ENCODE data around the gene BEX3. TPM values are rescaled to one million over a fixed set of nuclear protein-coding genes. Genes with fewer than 3 reads are reported as not detected.
A peak's percentile ranks its signal among the peaks of the same experiment; 100 is the strongest.
"Not testable (repeated sequence)": the region's sequence is repeated elsewhere in the genome, so short reads cannot be mapped to it uniquely, and the experiment has no call there.

Gene BEX3
- polyA plus RNA-seq (ENCODE audit: insufficient read length in 4 of 4): 100 to 1,000 TPM; 494 to 583 (median 538) TPM

GRCh38 chrX:103376118-103376978 lies at the start of gene BEX3:
BEX3 (plus strand) TSS chrX:103376538; CDS start chrX:103377522, 984 bp downstream.
- DNase-seq (ENCODE audit: low read depth in 4 of 4, low spot score in 2 of 4): peak in 3 of 4 donors; percentile 37 to 60 (median 49)

DNA sequence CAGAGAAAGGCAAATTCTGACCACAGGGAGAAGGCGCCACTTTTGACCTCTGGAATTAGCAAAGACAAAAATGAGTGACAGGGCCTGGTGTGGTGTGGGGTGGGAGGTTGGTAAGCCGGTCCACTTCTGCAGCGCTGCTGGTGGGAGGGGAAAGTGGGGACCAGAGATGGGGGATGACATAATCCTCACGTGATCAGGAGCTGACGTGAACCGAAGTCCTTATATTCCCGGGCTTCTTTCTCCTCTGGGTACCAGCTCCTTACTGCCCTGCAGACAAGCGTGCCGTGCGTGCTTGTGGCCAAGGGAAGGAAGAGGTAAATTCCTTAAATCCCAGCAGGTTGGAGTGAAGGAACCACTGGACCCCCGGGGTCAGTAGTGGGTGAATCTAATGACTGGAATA lies 46.3 kb upstream of the BEX3 start, which contains the start of gene TCEAL7:
TSS of gene TCEAL7 (plus strand) at position 249 of the 400 bp plus-strand sequence. CDS start 1,165 bp downstream, outside the sequence.
- no peak for DNase-seq (ENCODE audit: low read depth in 4 of 4, low spot score in 2 of 4)

GRCh38 chrX:103330681-103331288 lies 45.6 kb upstream of the BEX3 start:
- DNase-seq (ENCODE audit: low read depth in 4 of 4, low spot score in 2 of 4): peak in 1 of 4 donors; percentile 53

GRCh38 chrX:103338663-103339062 lies 37.7 kb upstream of the BEX3 start:
- DNase-seq (ENCODE audit: low read depth in 4 of 4, low spot score in 2 of 4): no peak

DNA sequence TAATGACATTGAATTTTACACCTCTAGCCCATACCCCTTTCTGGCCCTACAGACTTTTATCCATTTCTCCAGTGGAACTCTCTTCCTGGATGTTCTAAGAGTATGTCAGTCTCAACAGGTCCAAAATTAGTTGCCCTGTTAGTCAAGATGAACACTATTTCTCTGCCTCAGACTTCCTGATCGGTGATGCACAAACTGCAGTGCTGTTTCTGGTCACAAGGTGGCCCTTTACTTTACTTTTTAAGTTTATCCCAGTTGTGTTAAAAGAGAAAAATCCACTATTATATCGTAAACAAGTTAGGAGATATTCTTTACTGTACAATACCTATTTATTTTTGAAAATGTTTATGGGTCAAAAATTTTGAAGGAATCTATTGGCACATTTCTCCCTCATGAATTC lies 33.2 kb upstream of the BEX3 start:
- no peak for DNase-seq (ENCODE audit: low read depth in 4 of 4, low spot score in 2 of 4)

GRCh38 chrX:103344606-103345005 lies 31.7 kb upstream of the BEX3 start:
- DNase-seq (ENCODE audit: low read depth in 4 of 4, low spot score in 2 of 4): no peak

DNA sequence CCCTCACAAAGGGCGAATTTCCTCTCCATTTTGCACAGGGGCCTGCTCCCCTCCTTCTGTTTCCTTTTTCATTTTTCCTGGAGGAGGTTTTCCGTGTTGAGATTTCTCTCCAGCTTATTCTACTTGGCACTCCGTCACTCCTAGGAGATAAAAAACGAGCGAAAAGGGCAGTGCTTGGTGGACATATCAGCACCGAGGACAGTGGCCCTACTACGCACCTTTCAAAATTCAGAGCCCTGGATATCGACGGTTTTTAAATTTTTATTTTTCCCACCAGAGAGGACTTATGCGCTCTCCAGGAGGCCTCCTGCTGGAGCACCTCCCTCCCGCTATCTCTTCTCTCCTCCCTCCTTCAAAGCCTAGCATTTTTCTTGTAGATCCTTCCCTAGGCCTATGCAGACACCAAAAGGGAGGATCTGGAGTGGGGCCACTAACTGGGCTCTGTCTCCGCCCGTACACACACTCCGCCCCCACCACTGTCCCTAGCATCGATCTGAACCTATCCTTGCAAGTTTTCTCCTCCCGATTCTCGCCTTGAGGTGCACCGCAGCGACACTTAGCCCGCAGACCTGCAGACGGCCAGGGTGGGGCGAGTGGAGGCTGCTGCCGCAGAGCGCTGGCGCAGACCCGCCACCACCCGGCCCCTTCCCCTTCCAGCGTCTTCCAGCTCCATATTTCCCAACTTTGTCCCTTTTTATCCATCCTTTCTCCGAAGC lies 28.5 kb upstream of the BEX3 start:
- DNase-seq (ENCODE audit: low read depth in 4 of 4, low spot score in 2 of 4): no peak

DNA sequence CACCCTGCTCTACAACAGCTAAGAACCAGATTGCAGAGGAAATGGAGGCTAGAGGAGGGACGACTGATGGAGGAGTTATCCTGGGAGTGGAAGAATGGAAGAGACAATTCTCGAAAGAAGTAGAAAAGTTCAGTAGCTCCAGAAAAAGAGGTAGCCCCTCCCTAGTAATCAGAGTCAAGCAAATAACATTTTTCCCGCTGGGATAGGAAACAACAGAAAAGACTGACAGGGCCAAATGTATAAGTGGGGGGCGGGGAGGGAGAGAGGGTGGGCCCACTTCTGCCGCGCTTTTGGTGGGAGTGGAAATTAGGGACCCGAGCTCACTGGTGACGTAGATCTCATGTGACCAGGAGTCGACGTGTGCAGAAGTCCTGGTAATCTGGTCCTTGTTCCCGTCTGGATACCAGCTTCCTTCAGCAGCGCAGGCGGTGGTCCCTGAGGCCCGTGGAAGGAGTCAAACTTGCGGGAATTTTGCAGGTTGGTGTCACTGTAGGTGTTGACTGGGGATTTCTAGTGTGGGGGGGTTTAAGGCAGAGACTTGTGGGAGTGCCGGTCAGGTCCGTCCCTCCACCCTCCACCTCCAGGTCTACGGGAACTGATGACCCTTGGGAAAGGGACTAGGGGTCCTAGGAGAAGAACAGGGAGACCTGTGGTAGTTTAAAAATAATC lies 20.1 kb upstream of the BEX3 start, which contains the start of gene TCEAL9:
TSS of gene TCEAL9 (plus strand) at position 377 of the 669 bp plus-strand sequence. CDS start 1,179 bp downstream, outside the sequence.
- DNase-seq (ENCODE audit: low read depth in 4 of 4, low spot score in 2 of 4): peak in 3 of 4 donors; percentile 58 to 80 (median 58)

DNA sequence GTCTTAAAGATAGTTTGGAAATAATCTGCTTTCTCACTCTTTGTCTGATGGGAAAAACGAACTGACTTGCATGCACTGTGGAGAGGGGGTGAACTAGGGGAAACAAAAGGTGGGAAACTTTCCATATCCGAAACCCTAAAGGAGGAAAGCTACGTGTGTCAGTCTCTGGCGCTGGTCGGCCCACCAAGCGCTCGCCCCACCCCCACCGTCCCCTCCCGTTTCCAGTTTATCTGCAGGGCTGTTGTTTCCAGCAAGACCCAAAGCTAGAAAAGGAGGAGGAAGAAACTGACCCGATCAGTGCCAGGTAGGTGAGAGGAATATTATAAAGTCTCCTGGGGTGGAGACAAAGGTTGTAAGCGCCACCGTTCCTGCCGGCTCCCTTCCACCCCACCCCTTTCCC lies 19.5 kb upstream of the BEX3 start:
- DNase-seq (ENCODE audit: low read depth in 4 of 4, low spot score in 2 of 4): peak in 1 of 4 donors; percentile 29

DNA sequence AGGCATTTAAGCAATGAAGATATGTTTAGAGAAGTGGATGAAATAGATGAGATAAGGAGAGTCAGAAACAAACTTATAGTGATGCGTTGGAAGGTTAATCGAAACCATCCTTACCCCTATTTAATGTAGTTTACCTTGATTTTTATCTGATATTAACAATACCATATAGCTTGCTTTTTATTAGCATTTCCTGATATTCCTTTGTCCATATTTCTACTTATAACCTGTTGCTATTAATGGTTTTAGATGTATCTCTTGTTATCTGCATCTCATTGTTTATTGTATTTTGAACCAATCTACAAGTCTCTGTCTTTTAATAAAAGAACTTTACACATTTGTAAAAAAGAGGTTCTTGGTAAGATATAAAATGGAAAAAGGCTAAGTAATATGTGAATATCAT lies 18.5 kb upstream of the BEX3 start:
- no peak for DNase-seq (ENCODE audit: low read depth in 4 of 4, low spot score in 2 of 4)

- DNase-seq (ENCODE audit: low read depth in 4 of 4, low spot score in 2 of 4): not testable (repeated sequence)
Measured at GRCh38 chrX:103359605-103360004, 16.7 kb upstream of the BEX3 start.

- DNase-seq (ENCODE audit: low read depth in 4 of 4, low spot score in 2 of 4): no peak
Measured at GRCh38 chrX:103360092-103360491, 16.2 kb upstream of the BEX3 start.

DNA sequence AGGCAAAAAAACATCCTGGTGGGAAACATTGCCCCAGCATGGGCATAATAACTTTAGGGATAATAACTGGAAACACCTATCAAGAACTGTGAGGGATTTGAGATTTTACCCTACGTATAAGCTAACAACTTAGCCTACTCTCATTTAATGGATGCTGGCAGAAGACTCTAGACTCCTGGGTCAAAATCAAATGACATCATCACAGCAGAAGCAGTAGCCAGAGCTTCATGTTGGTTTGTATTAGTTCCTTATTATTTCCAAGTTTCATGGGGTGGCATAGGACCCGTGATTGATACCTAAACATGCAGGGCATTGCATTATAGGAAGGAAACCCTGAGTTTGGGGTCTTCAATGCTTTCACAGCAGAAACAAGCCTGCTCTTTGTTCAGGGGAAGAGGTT lies 15.4 kb upstream of the BEX3 start:
- DNase-seq (ENCODE audit: low read depth in 4 of 4, low spot score in 2 of 4): no peak

DNA sequence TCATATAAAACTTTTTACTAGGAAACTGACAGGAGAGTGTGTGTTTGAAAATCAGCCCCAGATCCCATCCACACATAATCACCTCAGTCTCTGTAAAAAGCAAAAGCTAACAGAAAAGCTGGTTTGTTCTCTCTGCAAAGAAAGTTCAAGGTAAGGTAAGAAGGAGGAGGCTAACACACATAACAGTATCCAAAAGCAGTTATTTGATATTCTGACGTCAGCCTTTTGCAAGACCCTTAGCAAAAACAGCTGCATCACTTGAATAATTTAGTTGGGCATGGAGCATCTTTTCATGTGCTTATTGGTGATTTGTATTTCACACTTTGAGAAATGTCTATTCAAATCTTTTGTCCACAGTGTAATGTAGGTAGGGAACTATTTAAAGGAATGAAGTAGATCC lies 14.5 kb upstream of the BEX3 start:
- no peak for DNase-seq (ENCODE audit: low read depth in 4 of 4, low spot score in 2 of 4)

DNA sequence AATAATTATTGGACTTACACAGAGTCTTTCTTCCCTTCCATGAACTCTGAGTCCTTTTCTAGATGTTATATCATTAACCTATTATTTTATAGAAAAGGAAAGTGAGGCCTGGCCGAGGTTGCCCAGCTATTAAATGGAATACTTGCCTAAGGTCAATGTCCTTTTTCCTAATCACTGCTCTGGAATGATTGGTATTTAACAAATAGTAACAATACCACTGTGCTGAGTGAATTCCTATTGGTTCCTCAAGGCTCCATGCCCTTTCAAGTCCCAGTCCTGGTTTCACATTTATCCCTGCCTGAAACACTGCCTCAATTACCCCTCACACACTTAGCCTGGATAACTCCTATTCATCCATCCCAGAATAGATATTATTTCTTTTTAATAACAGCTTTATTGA lies 13.9 kb upstream of the BEX3 start:
- DNase-seq (ENCODE audit: low read depth in 4 of 4, low spot score in 2 of 4): no peak

DNA sequence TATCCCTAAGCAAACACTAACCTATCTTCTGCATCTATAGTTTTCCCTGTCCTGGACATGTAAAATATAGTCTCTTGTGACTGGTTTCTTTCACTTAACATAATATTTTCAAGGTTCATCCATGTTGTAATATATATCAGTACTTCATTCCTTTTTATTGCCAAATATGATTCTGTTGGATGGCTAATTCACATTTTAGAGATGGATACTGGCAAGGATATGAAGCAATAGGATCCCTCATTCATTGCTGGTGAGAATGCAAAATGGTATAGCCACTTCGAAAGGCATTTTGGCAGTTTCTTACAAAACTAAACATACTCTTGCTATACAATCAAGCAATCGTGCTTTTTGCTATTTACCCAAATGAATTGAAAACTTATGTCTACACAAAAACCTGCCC lies 13.3 kb upstream of the BEX3 start:
- DNase-seq (ENCODE audit: low read depth in 4 of 4, low spot score in 2 of 4): no peak

- no peak for DNase-seq (ENCODE audit: low read depth in 4 of 4, low spot score in 2 of 4)
Measured at GRCh38 chrX:103367502-103367901, 8.8 kb upstream of the BEX3 start.

- no peak for DNase-seq (ENCODE audit: low read depth in 4 of 4, low spot score in 2 of 4)
Measured at GRCh38 chrX:103369479-103369878, 6.9 kb upstream of the BEX3 start.

GRCh38 chrX:103372886-103373285 lies 3.5 kb upstream of the BEX3 start:
- no peak for DNase-seq (ENCODE audit: low read depth in 4 of 4, low spot score in 2 of 4)

DNA sequence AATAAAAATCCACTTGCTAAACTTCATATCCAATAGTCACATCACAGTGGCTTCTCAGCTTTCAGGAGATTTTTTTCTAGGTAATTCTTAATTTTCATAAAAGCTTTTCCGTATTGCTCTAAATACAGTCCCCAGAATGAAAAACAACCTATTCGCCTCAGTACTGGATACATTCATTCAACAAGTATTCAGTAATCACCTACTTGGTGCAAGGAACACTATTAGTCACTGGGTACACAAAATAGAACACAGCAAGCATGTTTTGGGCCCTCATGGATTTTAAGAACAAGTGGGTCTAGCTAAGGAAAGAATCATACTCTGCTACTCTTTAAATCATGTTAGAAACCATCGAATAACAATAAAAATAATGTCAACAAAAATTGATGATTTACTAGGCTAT lies 2.8 kb upstream of the BEX3 start:
- DNase-seq (ENCODE audit: low read depth in 4 of 4, low spot score in 2 of 4): no peak

DNA sequence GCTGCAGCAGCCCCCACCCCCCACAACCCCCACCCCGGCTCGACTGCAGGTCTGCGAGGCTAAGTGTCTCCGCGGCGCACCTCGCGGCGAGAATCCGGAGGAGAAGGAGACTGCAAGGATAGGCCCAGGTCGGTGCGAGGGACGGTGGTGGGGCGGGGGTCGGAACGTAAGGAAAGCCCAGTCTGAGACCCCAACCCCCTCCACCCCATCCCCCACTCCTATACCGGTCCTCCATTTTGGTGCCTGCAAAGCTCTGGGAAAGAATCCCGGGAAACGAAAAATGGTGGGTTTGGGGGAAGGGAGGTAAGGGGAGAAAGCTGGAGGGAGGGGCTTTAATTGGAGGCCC lies 614 bp downstream of the BEX3 start:
- DNase-seq (ENCODE audit: low read depth in 4 of 4, low spot score in 2 of 4): peak in 2 of 4 donors; percentile 31 to 36

All from left renal cortex interstitium (tissue), 4 donors.